Large intestine (tissue), 3 donors: ENCODE measurements around the gene NFIB. TPM values are rescaled to one million over a fixed set of nuclear protein-coding genes. Genes with fewer than 3 reads are reported as not detected.

Experiments used
- DNase-seq, 2 donors: peaks; one replicate each; pipeline versions ENCODE4 v3.0.0 to v3.0.0-alpha.2; 2013
- H3K27ac ChIP-seq: one replicate; pipeline ENCODE4 v1.5.1; 2013; ENCODE audit warnings: low read length
- H3K27me3 ChIP-seq: 2 replicates; pipeline ENCODE4 v1.6.1; 2013; ENCODE audit warnings: low read length; ENCODE audit not compliant: control insufficient read depth, insufficient read depth
- H3K36me3 ChIP-seq: 2 replicates; pipeline ENCODE4 v1.6.1; 2013; ENCODE audit warnings: low read length; ENCODE audit not compliant: control insufficient read depth, insufficient read depth
- H3K4me1 ChIP-seq: one replicate; pipeline ENCODE4 v1.6.1; 2013; ENCODE audit warnings: low read length; ENCODE audit not compliant: control insufficient read depth, insufficient read depth
- H3K4me3 ChIP-seq: one replicate; pipeline ENCODE4 v1.5.1; 2013; ENCODE audit warnings: low read length
- H3K9me3 ChIP-seq: one replicate; pipeline ENCODE4 v1.6.1; 2013; ENCODE audit warnings: mild to moderate bottlenecking, low read depth, low read length, moderate library complexity; ENCODE audit not compliant: control insufficient read depth
- WGBS: methylation state at CpG from one replicate; pipeline ENCODE4 v1.1.5; 2013; ENCODE audit warnings: low lambda C conversion rate; ENCODE audit not compliant: insufficient coverage; 5-methylcytosine and 5-hydroxymethylcytosine counted together
- polyA plus RNA-seq: library from polyadenylated mRNA; unstranded; fragments of 120-200 nt; gene quantifications from one replicate; pipeline ENCODE4 v1.2.1, GENCODE V29; 2013

The NFIB gene
- polyA plus RNA-seq, 1 donor = 16.6 TPM

- Histone ChIP-seq H3K9me3 (no peaks in the 10 kb centered on the region), H3K27ac (no peak overlapping the region), H3K27me3 (no peaks in the 10 kb centered on the region), H3K4me1 (no peaks in the 10 kb centered on the region), H3K4me3 (no peak overlapping the region), H3K36me3 (no peaks in the 10 kb centered on the region)
- no peak for DNase-seq
- 100% methylated on average over 3 of the region's 5 CpGs for WGBS
Observed at GRCh38 chr9:14170973-14171596, 142.9 kb downstream of the NFIB start.

GRCh38 chr9:14170392-14170931, 143.5 kb downstream of the NFIB start:
- Histone ChIP-seq H3K4me3 (no peak overlapping the region), H3K36me3 (no peaks in the 10 kb centered on the region), H3K27ac (no peak overlapping the region), H3K9me3 (no peaks in the 10 kb centered on the region), H3K4me1 (no peaks in the 10 kb centered on the region), H3K27me3 (no peaks in the 10 kb centered on the region)
- DNase-seq = no peak
- 60% methylated on average over 1 of the region's 2 CpGs for WGBS

GRCh38 chr9:14168381-14168780, 145.6 kb downstream of the NFIB start:
- H3K4me3 ChIP-seq = no peak overlapping the region
- H3K27ac ChIP-seq = no peak overlapping the region
- H3K9me3 ChIP-seq = no peaks in the 10 kb centered on the region
- 94% methylated on average over 3 of the region's 5 CpGs for WGBS
- DNase-seq = no peak
- no peaks in the 10 kb centered on the region for H3K4me1 ChIP-seq
- H3K27me3 ChIP-seq = no peaks in the 10 kb centered on the region
- no peaks in the 10 kb centered on the region for H3K36me3 ChIP-seq

- 94% methylated on average over 2 of the region's 4 CpGs for WGBS
- no peaks in the 10 kb centered on the region for H3K36me3 ChIP-seq
- no peak overlapping the region for H3K27ac ChIP-seq
- no peak overlapping the region for H3K4me3 ChIP-seq
- no peaks in the 10 kb centered on the region for H3K27me3 ChIP-seq
- H3K9me3 ChIP-seq = no peaks in the 10 kb centered on the region
- no peaks in the 10 kb centered on the region for H3K4me1 ChIP-seq
- no peak for DNase-seq
Observed at GRCh38 chr9:14165376-14166035, 148.4 kb downstream of the NFIB start.

GRCh38 chr9:14164908-14165307, 149.0 kb downstream of the NFIB start:
- no peak for DNase-seq
- Histone ChIP-seq H3K4me3 (no peak overlapping the region), H3K4me1 (no peaks in the 10 kb centered on the region), H3K36me3 (no peaks in the 10 kb centered on the region), H3K27me3 (no peaks in the 10 kb centered on the region), H3K27ac (no peak overlapping the region), H3K9me3 (no peaks in the 10 kb centered on the region)
- WGBS = no CpG with 5 or more reads among the region's 1 CpG

GRCh38 chr9:14159440-14160216, 154.3 kb downstream of the NFIB start:
- Histone ChIP-seq H3K36me3 (no peaks in the 10 kb centered on the region), H3K27me3 (no peaks in the 10 kb centered on the region), H3K9me3 (no peaks in the 10 kb centered on the region), H3K27ac (no peak overlapping the region), H3K4me1 (no peaks in the 10 kb centered on the region), H3K4me3 (no peak overlapping the region)
- DNase-seq = no peak
- no CpG with 5 or more reads among the region's 4 CpGs for WGBS

GRCh38 chr9:14158916-14159315, 155.0 kb downstream of the NFIB start:
- no peak for DNase-seq
- Histone ChIP-seq H3K4me1 (no peaks in the 10 kb centered on the region), H3K27ac (no peak overlapping the region), H3K36me3 (no peaks in the 10 kb centered on the region), H3K27me3 (no peaks in the 10 kb centered on the region), H3K4me3 (no peak overlapping the region), H3K9me3 (no peaks in the 10 kb centered on the region)
- WGBS = no CpG with 5 or more reads among the region's 1 CpG

GRCh38 chr9:14158136-14158813, 155.7 kb downstream of the NFIB start:
- H3K9me3 ChIP-seq = no peaks in the 10 kb centered on the region
- H3K27me3 ChIP-seq = no peaks in the 10 kb centered on the region
- DNase-seq = no peak
- 83% methylated on average over 1 of the region's 2 CpGs for WGBS
- H3K27ac ChIP-seq = no peak overlapping the region
- H3K4me3 ChIP-seq = no peak overlapping the region
- no peaks in the 10 kb centered on the region for H3K4me1 ChIP-seq
- no peaks in the 10 kb centered on the region for H3K36me3 ChIP-seq

GRCh38 chr9:14157191-14157590, 156.8 kb downstream of the NFIB start:
- Histone ChIP-seq H3K27ac (no peak overlapping the region), H3K27me3 (no peaks in the 10 kb centered on the region), H3K4me1 (no peaks in the 10 kb centered on the region), H3K4me3 (no peak overlapping the region), H3K9me3 (no peaks in the 10 kb centered on the region), H3K36me3 (no peaks in the 10 kb centered on the region)
- no peak for DNase-seq
- 100% methylated on average over 1 of the region's 4 CpGs for WGBS

- Histone ChIP-seq H3K27me3 (no peaks in the 10 kb centered on the region), H3K9me3 (no peaks in the 10 kb centered on the region), H3K27ac (no peak overlapping the region), H3K36me3 (no peaks in the 10 kb centered on the region), H3K4me3 (no peak overlapping the region), H3K4me1 (no peaks in the 10 kb centered on the region)
- DNase-seq = no peak
- WGBS = 100% methylated on average over 3 of the region's 6 CpGs
Observed at GRCh38 chr9:14156046-14156445, 157.9 kb downstream of the NFIB start.
